SU-DHL-6 (cell line): ENCODE results near the gene ANKEF1.

Experiments used
- H2AFZ ChIP-seq: fragments of 200-600 bp; sonication (generic); 2 replicates; pipeline ENCODE4 v1.6.1; 2014; ENCODE audit warnings: low read depth, mild to moderate bottlenecking, moderate library complexity, mixed read lengths, antibody characterized with exemption, low read length; ENCODE audit not compliant: severe bottlenecking
- H3F3A ChIP-seq: fragments of 200-600 bp; shearing (Covaris generic); 2 replicates; pipeline ENCODE4 v1.6.0; 2016; ENCODE audit warnings: antibody characterized with exemption, mild to moderate bottlenecking; ENCODE audit not compliant: insufficient read depth
- H3K27ac ChIP-seq: fragments of 200-600 bp; sonication (generic); 2 replicates; pipeline ENCODE4 v1.5.1; 2016; ENCODE audit warnings: low read depth, mild to moderate bottlenecking, low read length, moderate library complexity, mixed read lengths
- H3K27me3 ChIP-seq: fragments of 200-600 bp; sonication (generic), shearing (Covaris generic); 2 replicates; pipeline ENCODE4 v1.6.0; 2014; ENCODE audit warnings: mild to moderate bottlenecking, low read length
- H3K36me3 ChIP-seq: fragments of 200-600 bp; sonication (generic); 2 replicates; pipeline ENCODE4 v1.6.1; 2014; ENCODE audit warnings: mild to moderate bottlenecking, low read length, mixed read lengths
- H3K4me2 ChIP-seq: fragments of 300-600, 200-600 bp; shearing (Covaris generic), sonication (generic); 2 replicates; pipeline ENCODE4 v1.6.0; 2014; ENCODE audit warnings: low read length, low read depth, mild to moderate bottlenecking; ENCODE audit not compliant: poor library complexity, severe bottlenecking
- H3K4me3 ChIP-seq: fragments of 200-600 bp; sonication (generic); 2 replicates; pipeline ENCODE4 v1.5.1; 2014; ENCODE audit warnings: antibody characterized with exemption, low read length, mild to moderate bottlenecking, mixed read lengths; ENCODE audit not compliant: insufficient read depth, poor library complexity, severe bottlenecking
- H3K79me2 ChIP-seq: fragments of 200-600 bp; sonication (generic); 2 replicates; pipeline ENCODE4 v1.6.1; 2014; ENCODE audit warnings: mild to moderate bottlenecking, low read length, moderate library complexity; ENCODE audit not compliant: insufficient read depth
- H3K9ac ChIP-seq: fragments of 200-600 bp; sonication (generic); 2 replicates; pipeline ENCODE4 v1.7.0; 2014; ENCODE audit warnings: mild to moderate bottlenecking, low read length
- H3K9me2 ChIP-seq: fragments of 200-600 bp; sonication (generic); replicated peaks from 2 replicates; pipeline ENCODE4 v1.6.1; 2014; ENCODE audit warnings: low read length; ENCODE audit not compliant: insufficient read depth
- H3K9me3 ChIP-seq: fragments of 200-600 bp; sonication (generic); 2 replicates; pipeline ENCODE4 v1.6.1; 2014; ENCODE audit warnings: low read length, mixed read lengths; ENCODE audit not compliant: insufficient read depth
- H4K20me1 ChIP-seq: fragments of 200-600 bp; sonication (generic); 2 replicates; pipeline ENCODE4 v1.6.1; 2014; ENCODE audit warnings: low read depth, mild to moderate bottlenecking, antibody characterized with exemption, low read length, moderate library complexity, mixed read lengths
- CTCF ChIP-seq: fragments of 200-600 bp; sonication (generic); IDR thresholded peaks from one replicate; pipeline ENCODE4 v1.5.1; 2017; ENCODE audit warnings: antibody characterized with exemption, mild to moderate bottlenecking, low read length, moderate library complexity; ENCODE audit not compliant: insufficient read depth, poor library complexity, severe bottlenecking
- EZH2phosphoT487 ChIP-seq: fragments of 200-600 bp; sonication (generic), shearing (Covaris generic); conservative IDR thresholded peaks from 2 replicates; pipeline ENCODE4 v1.6.1; 2018; ENCODE audit warnings: mild to moderate bottlenecking, antibody characterized with exemption, low read length, moderate library complexity, mixed read lengths

The ANKEF1 gene

DNA sequence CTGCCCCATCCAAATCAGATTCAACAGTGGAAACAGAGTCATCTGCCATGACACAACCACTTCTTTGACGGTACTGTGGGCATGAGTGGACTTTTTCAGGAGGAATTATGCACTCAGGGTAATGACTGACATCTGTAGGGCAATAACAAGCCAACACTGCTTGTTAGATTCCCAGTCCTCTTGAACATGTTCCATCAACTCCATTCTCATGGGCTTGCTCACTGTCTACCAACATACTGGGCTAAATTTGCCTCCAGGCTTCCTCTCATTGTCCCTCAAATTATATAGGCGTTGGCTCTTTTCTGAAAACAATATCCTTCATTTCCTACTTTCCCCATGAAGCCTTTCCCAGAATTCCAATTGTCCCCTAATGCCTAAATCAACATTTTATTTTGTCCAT, 43.1 kb downstream of the ANKEF1 start:
- no peak overlapping the region for H3K27ac ChIP-seq

DNA sequence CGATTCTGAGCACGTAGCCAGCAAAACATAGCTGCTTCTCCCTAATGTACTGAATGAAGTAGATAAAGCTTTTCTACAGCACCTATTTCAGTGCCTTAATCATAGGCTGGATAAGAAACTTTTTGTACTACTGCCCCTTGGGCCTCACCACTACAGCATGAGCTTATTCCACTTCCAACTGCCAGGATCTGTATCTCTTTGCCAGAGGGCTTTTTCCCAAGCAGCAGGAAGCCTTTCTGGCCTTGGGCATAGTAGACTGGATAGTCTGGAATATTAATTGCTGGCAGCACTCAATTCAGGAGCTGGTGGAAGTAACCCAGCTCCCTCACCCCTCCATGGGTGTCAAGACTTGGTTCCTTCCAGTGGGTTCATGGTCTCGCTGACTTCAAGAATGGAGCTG, 43.6 kb downstream of the ANKEF1 start:
- no peaks in the 10 kb centered on the region for H4K20me1 ChIP-seq
- no peak overlapping the region for H3K9ac ChIP-seq
- no peaks in the 10 kb centered on the region for H3K36me3 ChIP-seq
- H3K9me2 ChIP-seq = no peaks in the 10 kb centered on the region
- H2AFZ ChIP-seq = no peak overlapping the region
- H3F3A ChIP-seq = no peaks in the 10 kb centered on the region
- no peak overlapping the region for H3K4me2 ChIP-seq
- H3K27me3 ChIP-seq = no peaks in the 10 kb centered on the region
- TF ChIP-seq CTCF (no peak), EZH2phosphoT487 (no peak)
- no peaks in the 10 kb centered on the region for H3K79me2 ChIP-seq
- H3K27ac ChIP-seq = no peak overlapping the region
- no peaks in the 10 kb centered on the region for H3K9me3 ChIP-seq
- no peak overlapping the region for H3K4me3 ChIP-seq

More for the DNA sequence above, 43.1 kb downstream of the ANKEF1 start:
- no peak overlapping the region for H3K9ac ChIP-seq
- H3K9me3 ChIP-seq = no peaks in the 10 kb centered on the region
- H3K79me2 ChIP-seq = no peaks in the 10 kb centered on the region
- H3K9me2 ChIP-seq = no peaks in the 10 kb centered on the region
- H3K4me2 ChIP-seq = no peak overlapping the region
- no peaks in the 10 kb centered on the region for H3K36me3 ChIP-seq
- TF ChIP-seq EZH2phosphoT487 = no peak
- TF ChIP-seq CTCF = no peak
- H4K20me1 ChIP-seq = no peaks in the 10 kb centered on the region
- H3K4me3 ChIP-seq = no peak overlapping the region
- no peaks in the 10 kb centered on the region for H3K27me3 ChIP-seq
- H3F3A ChIP-seq = no peaks in the 10 kb centered on the region
- H2AFZ ChIP-seq = no peak overlapping the region

GRCh38 chr20:10079964-10080363, 45.2 kb downstream of the ANKEF1 start:
- Histone ChIP-seq H3F3A (no peaks in the 10 kb centered on the region), H2AFZ (no peak overlapping the region), H3K27me3 (no peaks in the 10 kb centered on the region; the same call in 1 of the 2 replicates), H3K9me2 (no peaks in the 10 kb centered on the region), H3K4me3 (no peak overlapping the region), H3K27ac (no peak overlapping the region), H3K36me3 (no peaks in the 10 kb centered on the region), H3K4me2 (no peak overlapping the region), H3K9me3 (no peaks in the 10 kb centered on the region), H4K20me1 (no peaks in the 10 kb centered on the region), H3K79me2 (no peaks in the 10 kb centered on the region), H3K9ac (no peak overlapping the region)
- TF ChIP-seq CTCF (no peak), EZH2phosphoT487 (no peak)
